ENCODE data around the gene FAM50B.

Gene FAM50B

DNA sequence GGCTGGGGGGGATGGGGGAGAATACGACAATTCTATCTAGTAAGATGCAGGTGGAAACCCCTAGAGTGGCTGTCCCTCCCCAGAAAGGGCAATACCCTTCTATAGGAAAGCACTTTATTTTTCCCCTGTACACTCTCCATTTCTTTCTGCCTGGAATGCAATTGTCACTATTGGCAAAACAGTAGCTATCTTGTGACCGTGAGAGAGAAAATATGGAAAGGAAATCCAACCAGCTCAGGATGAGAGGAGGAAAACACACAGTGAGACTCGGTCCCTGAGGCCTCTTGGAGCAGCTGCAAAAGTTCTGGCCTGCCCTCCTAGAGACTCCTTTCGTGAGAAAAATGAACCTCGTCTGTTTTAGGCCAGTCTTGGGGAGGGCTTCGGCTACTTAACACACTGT, 43.4 kb downstream of the FAM50B start:
- CTCF ChIA-PET, result interaction anchor here (0.7 kb wide), 1 partner anchor 17 kb away, joined by 3 read pairs; no protein-coding TSS in a partner anchor
- POLR2A ChIA-PET, result no interaction called here
- TF ChIP-seq SP1 (IDR thresholded peaks at IDR 0.05), result no peak
- no peak for TF ChIP-seq SUZ12 (IDR thresholded peaks at IDR 0.05)
- TF ChIP-seq HDGF (IDR thresholded peaks at IDR 0.05; ENCODE audit: borderline replicate concordance), result no peak
- TF ChIP-seq BHLHE40 (IDR thresholded peaks at IDR 0.05; ENCODE audit: borderline replicate concordance), result no peak
- TF ChIP-seq FOXM1 (IDR thresholded peaks at IDR 0.05; ENCODE audit: borderline replicate concordance), result no peak
- TF ChIP-seq NFRKB (IDR thresholded peaks at IDR 0.05), result no peak
- TF ChIP-seq, protein P1, sequence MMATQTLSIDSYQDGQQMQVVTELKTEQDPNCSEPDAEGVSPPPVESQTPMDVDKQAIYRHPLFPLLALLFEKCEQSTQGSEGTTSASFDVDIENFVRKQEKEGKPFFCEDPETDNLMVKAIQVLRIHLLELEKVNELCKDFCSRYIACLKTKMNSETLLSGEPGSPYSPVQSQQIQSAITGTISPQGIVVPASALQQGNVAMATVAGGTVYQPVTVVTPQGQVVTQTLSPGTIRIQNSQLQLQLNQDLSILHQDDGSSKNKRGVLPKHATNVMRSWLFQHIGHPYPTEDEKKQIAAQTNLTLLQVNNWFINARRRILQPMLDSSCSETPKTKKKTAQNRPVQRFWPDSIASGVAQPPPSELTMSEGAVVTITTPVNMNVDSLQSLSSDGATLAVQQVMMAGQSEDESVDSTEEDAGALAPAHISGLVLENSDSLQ (IDR thresholded peaks at IDR 0.05), result no peak
- TF ChIP-seq CTBP1 (IDR thresholded peaks at IDR 0.05; ENCODE audit: borderline replicate concordance), result no peak
- DNase-seq (ENCODE audit: extremely low spot score), result no peak

DNA sequence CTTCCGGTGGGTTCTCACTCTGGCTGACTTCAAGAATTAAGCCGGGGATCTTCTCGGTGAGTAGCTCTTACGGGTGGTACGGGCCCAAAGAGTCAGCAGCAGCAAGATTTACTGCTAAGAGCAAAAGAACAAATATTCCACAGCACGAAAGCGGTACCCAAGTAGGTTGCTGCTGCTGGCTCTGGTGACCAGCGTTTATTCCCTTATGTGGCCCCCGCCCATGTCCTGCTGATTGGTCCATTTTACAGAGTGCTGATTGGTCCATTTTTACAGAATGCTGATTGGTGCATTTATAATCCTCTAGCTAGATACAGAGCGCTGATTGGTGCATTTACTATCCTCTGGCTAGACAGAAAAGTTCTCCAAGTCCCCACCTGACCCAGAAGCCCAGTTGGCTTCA, 44.3 kb downstream of the FAM50B start:
- TF ChIP-seq LEF1 (IDR thresholded peaks at IDR 0.05; ENCODE audit: borderline replicate concordance) (no peak), HDGF (IDR thresholded peaks at IDR 0.05; ENCODE audit: borderline replicate concordance) (no peak), ELF4 (IDR thresholded peaks at IDR 0.05) (no peak), FOXK2 (IDR thresholded peaks at IDR 0.05) (no peak), TARDBP (IDR thresholded peaks at IDR 0.05) (no peak)
- TF ChIP-seq, protein P1 (IDR thresholded peaks at IDR 0.05), result no peak
- ChIA-PET POLR2A (no interaction called here), CTCF (no interaction called here)
- no peak for DNase-seq (ENCODE audit: extremely low spot score)

DNA sequence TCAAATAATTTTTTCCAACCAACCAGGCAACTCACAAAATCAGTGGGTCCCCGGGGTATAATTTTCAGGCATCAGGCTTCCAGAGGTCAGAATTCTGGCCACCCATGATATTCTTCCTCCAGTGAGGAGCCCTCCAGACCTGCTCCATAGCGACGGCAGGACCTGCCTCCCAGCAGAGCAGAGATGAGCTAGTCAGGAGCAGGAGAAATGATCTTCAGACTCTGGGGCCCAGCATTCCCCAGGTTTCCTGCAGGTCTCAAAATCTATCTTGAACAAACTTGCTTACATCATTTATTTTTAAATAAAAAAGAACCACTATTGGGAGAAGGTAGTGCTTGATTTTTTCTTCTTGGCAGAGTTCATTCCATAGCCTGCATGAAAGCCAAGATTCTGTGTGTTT, 44.7 kb downstream of the FAM50B start:
- DNase-seq (ENCODE audit: extremely low spot score), result no peak
- TF ChIP-seq SP1 (IDR thresholded peaks at IDR 0.05) (no peak), HDGF (IDR thresholded peaks at IDR 0.05; ENCODE audit: borderline replicate concordance) (no peak), TARDBP (IDR thresholded peaks at IDR 0.05) (no peak), CTBP1 (IDR thresholded peaks at IDR 0.05; ENCODE audit: borderline replicate concordance) (no peak), FOXA1 (IDR thresholded peaks at IDR 0.05) (no peak), ZNF384 (IDR thresholded peaks at IDR 0.05) (no peak), BHLHE40 (IDR thresholded peaks at IDR 0.05; ENCODE audit: borderline replicate concordance) (no peak), ELF4 (IDR thresholded peaks at IDR 0.05) (no peak), FOXK2 (IDR thresholded peaks at IDR 0.05) (no peak), L3MBTL2 (conservative IDR thresholded peaks at IDR 0.05) (no peak)
- POLR2A ChIA-PET, result no interaction called here
- CTCF ChIA-PET, result interaction anchor here (0.6 kb wide), 1 partner anchor 45 kb away, joined by 4 read pairs; the partner anchor contains the start of gene FAM50B

DNA sequence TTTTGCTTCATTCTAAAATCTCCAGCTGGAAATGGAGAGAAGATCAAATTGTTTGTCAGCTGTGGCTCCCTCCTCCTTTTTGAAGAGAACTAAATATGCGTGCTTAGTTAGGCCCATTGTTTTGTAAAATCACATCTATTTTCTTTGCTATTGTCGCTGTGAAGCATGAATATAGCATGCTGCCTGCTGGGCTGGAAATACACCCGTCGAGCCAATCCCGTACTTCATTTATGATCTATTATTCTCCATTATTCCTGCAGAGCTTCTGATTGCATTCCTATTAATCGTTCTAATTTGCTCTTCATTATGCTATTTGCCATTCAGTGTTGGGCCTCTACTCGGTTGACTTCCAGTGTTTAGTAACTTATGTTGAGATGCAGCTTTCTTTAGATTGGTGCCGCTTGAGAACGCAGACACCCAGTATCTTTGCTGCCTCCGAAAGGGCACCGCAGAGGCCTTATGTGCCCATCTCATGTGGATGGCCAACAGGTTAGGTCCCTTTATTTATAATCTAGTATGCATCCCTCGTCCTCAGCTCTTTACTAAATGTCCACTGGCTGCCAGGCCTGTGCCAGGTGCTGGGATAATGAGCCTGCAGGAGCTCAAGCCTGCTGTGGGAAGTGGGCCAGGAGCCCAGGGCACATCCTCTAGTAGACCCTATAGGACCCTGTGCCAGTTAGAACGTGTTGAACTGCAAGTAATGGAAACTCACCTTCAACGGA, 45.6 kb downstream of the FAM50B start:
- ChIA-PET CTCF (interaction anchor here (0.5 to 0.6 kb wide), 2 partner anchors 46 to 823 kb away, joined by 4 read pairs; partner anchors contain the start of gene FAM50B), POLR2A (no interaction called here)
- DNase-seq (ENCODE audit: extremely low spot score), result no peak
- TF ChIP-seq SP1 (IDR thresholded peaks at IDR 0.05) (no peak), FOXK2 (IDR thresholded peaks at IDR 0.05) (no peak), ARNT (IDR thresholded peaks at IDR 0.05) (no peak), FOXA1 (IDR thresholded peaks at IDR 0.05) (no peak), HDGF (IDR thresholded peaks at IDR 0.05; ENCODE audit: borderline replicate concordance) (no peak), ELF4 (IDR thresholded peaks at IDR 0.05) (no peak), FOXM1 (IDR thresholded peaks at IDR 0.05; ENCODE audit: borderline replicate concordance) (no peak), SUZ12 (IDR thresholded peaks at IDR 0.05) (no peak), TARDBP (IDR thresholded peaks at IDR 0.05) (no peak), BHLHE40 (IDR thresholded peaks at IDR 0.05; ENCODE audit: borderline replicate concordance) (no peak), CTBP1 (IDR thresholded peaks at IDR 0.05; ENCODE audit: borderline replicate concordance) (no peak), ZNF384 (IDR thresholded peaks at IDR 0.05) (no peak)
- TF ChIP-seq, protein P1 (IDR thresholded peaks at IDR 0.05), result no peak

DNA sequence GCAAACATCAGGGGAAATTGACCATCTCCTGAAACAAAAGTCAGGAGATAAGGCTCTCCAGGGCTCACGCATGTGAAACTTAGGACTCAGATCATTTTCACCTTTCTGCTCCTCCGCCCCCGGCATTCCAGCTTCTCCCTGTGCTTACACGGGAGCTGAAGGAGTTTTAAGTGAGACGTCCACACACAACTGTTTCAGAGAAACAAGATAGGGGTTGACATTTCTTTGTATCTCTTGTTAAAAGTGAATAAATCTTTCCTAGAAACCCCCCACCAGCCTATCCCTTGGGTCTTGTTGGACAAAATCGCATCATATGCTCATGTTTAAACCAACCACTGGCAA, 46.1 kb downstream of the FAM50B start:
- DNase-seq (ENCODE audit: extremely low spot score), result no peak
- ChIA-PET CTCF (interaction anchor here (0.5 kb wide), 1 partner anchor 822 kb away, joined by 4 read pairs; no protein-coding TSS in a partner anchor), POLR2A (no interaction called here)
- TF ChIP-seq NFRKB (IDR thresholded peaks at IDR 0.05) (no peak), ZNF384 (IDR thresholded peaks at IDR 0.05) (no peak), SUZ12 (IDR thresholded peaks at IDR 0.05) (no peak)

DNA sequence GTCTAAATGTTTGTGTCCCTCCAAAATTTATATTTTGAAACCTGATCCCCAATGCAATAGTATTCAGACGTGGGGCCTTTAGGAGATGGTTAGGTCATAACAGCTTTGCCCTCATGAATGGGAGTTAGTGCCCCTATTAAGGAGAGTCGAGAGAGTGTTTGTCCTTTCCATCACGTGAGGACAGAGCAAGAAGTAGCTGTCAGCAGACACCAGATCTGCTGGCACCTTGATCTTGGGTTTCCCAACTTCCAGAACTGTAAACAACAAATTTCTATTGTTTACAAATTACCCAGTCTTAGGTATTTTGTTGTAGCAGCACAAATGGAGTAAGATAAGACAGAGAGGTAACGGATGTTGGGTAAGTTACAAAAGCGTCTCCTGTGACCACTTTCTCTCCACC, 46.6 kb downstream of the FAM50B start:
- CTCF ChIA-PET, result no interaction called here
- POLR2A ChIA-PET, result no interaction called here
- TF ChIP-seq HDGF (IDR thresholded peaks at IDR 0.05; ENCODE audit: borderline replicate concordance), result no peak
- no peak for TF ChIP-seq ARNT (IDR thresholded peaks at IDR 0.05)
- TF ChIP-seq SP1 (IDR thresholded peaks at IDR 0.05), result no peak
- no peak for TF ChIP-seq BHLHE40 (IDR thresholded peaks at IDR 0.05; ENCODE audit: borderline replicate concordance)
- no peak for TF ChIP-seq NFRKB (IDR thresholded peaks at IDR 0.05)
- no peak for TF ChIP-seq ELF4 (IDR thresholded peaks at IDR 0.05)
- TF ChIP-seq, protein P1 (IDR thresholded peaks at IDR 0.05), result no peak
- no peak for TF ChIP-seq L3MBTL2 (conservative IDR thresholded peaks at IDR 0.05)
- TF ChIP-seq LEF1 (IDR thresholded peaks at IDR 0.05; ENCODE audit: borderline replicate concordance), result no peak
- DNase-seq (ENCODE audit: extremely low spot score), result no peak
